Measurements from ENCODE around the gene LAG3. TPM values are rescaled to one million over a fixed set of nuclear protein-coding genes. Genes with fewer than 3 reads are reported as not detected.

LAG3 gene
- total RNA-seq, 1 donor from 2014 or later: 52.2 TPM

GRCh38 chr12:6820166-6820565 is 47.8 kb downstream of the LAG3 start:
- intact Hi-C loops (cut with micrococcal nuclease): no loop called here

GRCh38 chr12:6821591-6822425 is 49.5 kb downstream of the LAG3 start, which contains the start of gene GPR162:
GPR162 (plus strand) TSS chr12:6821821; CDS start chr12:6823899, 2,078 bp downstream.
- intact Hi-C loops (cut with micrococcal nuclease): no loop called here

DNA sequence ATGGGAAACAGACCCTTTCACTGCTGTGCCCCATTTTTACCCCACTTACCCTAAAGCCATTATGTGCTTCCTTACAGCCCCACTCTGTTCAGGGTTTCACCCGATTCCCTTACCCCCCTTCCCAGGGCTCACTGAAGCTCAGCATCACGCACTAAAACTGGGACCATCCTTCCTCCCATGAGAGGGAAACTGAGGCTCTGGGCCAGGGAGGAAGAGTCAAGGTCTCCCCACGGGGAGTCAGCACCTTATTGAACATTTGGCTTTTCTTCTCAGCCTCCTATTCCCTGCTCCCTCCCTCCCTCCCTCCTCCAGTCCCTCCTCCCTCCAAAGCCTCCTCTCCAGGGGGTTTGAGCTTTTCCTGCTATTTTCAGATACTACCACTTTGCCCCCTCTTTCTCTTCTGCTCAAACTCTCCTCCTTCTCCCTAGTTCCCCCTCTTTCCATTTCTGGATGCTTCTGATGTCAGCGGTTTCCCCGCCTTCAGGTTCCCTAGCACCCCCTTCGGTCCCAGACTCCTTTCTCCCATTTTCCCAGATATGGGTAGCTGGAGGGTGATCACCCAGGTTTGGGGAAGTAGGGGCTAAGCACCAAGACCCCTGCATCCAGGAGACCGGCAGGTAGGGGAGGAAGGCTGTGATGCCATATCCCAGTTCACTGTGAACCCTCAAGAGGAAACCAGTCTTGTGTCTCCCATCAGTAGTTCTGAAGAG is 50.3 kb downstream of the LAG3 start:
- intact Hi-C loops (cut with micrococcal nuclease): no loop called here

DNA sequence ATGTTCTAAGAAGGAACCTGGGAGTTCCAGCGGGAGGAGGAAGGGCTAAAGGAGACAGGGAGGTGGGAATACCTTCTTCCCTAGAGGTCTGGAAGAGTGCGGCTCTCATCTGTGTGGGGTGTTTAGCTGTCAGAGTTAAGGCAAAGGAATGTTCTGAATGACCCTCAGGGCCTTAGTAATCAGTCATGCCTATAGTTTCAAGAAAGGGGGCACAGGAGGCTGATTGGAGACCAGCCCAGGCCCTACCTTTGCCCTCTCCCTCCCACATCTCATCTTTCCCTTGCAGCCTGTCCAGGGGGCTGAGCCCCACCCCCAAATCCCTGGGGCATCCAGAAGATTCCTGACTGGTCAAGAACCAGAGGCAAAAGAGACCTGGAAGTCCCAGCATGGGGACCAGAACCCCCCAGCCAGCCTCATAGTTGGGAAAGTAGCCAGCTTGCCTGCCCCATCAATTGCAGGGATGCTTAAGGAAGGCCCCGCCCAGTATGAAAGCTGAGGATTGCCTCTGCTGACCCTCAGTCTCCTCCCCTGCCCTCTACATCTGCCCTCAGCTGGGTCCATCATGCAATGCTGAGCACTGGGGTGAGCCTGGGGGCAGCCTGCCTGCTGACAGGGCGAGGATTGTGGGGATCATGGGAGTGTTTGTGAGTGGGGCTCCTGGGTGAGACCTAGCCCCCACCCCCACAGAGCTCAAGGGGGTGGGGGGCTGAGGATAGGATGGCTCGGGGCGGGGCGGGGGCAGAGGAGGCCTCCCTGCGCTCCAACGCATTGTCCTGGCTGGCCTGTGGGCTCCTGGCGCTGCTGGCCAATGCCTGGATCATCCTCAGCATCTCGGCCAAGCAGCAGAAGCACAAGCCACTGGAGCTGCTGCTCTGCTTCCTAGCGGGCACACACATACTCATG is 51.1 kb downstream of the LAG3 start:
- intact Hi-C loops (cut with micrococcal nuclease): loop anchor here (2.0 kb wide), 1 partner anchor 31 kb away; no protein-coding TSS in a partner anchor

DNA sequence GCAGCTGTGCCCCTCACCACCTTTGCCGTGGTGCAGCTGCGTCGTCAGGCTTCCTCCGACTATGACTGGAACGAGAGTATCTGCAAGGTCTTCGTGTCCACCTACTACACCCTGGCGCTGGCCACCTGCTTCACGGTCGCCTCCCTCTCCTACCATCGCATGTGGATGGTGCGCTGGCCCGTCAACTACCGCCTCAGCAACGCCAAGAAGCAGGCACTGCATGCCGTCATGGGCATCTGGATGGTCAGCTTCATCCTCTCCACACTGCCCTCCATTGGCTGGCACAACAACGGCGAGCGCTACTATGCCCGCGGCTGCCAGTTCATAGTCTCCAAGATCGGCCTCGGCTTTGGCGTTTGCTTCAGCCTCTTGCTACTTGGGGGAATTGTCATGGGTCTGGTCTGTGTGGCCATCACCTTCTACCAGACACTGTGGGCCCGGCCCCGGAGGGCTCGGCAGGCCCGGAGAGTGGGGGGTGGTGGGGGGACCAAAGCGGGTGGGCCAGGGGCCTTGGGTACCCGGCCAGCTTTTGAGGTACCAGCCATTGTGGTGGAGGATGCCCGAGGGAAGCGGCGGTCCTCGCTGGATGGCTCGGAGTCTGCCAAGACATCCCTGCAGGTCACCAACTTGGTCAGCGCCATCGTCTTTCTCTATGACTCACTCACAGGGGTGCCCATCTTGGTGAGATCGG is 51.9 kb downstream of the LAG3 start:
- intact Hi-C loops (cut with micrococcal nuclease): loop anchor here (2.0 kb wide), 1 partner anchor 31 kb away; no protein-coding TSS in a partner anchor

- intact Hi-C loops (cut with micrococcal nuclease): loop anchor here (1.0 to 2.0 kb wide), 6 partner anchors 32 to 208 kb away; partner anchors contain the start of gene MLF2
These were observed 52.6 kb downstream of the LAG3 start for GRCh38 chr12:6824901-6825381.

GRCh38 chr12:6825398-6826124 is 53.2 kb downstream of the LAG3 start:
- intact Hi-C loops (cut with micrococcal nuclease): loop anchor here (1.0 to 2.0 kb wide), 6 partner anchors 33 to 208 kb away; partner anchors contain the start of gene MLF2

GRCh38 chr12:6826125-6826733 is 53.9 kb downstream of the LAG3 start:
- intact Hi-C loops (cut with micrococcal nuclease): no loop called here

DNA sequence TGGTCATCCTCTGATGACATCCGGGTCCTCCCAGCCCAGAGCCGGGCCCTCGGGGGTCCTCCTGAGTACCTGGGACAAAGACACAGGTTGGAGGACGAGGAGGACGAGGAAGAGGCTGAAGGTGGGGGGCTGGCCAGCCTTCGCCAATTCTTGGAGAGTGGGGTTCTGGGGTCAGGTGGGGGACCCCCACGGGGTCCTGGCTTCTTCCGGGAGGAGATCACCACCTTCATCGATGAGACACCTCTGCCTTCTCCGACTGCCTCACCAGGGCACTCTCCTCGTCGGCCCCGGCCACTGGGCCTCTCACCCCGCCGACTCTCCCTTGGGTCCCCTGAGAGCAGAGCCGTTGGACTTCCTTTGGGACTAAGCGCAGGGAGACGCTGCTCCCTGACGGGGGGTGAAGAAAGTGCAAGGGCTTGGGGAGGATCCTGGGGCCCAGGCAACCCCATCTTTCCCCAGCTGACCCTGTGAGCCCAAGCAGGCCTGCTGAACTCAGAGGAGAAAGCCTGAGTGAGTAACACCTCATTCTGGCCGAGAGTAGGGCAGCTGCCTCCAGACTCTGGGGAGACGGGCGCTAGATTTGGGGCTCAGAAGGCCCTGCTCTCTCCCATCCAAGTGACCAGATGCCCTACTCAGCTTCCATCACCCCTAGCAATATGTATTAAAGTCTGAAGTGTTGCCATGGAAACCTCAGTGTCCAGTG is 54.6 kb downstream of the LAG3 start:
- intact Hi-C loops (cut with micrococcal nuclease): no loop called here

DNA sequence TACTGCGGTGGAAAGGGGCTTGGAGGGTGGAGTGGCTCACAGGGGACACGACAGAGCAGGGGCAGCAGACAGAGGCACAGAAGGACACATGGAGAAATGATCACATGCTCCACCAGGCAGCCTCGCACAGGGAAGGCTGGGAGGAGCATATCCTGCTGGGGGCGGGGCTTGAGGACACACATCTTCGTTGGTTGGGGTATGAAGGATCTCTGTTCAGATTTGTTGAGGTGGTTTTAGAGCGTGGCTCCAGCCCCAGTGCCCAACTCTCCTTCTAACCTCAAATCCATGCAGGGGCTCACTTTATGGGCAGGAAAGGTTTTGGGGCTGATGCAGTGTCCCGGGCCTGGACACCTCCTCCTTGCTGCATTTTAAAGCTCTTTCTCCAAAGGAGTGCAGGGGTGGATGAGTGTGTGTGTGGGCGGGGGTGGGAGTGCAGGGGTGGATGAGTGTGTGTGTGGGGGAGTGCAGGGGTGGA is 55.2 kb downstream of the LAG3 start:
- intact Hi-C loops (cut with micrococcal nuclease): no loop called here

Other genes with a start within 250 kb of the LAG3 start
- gene GAPDH, start 238.0 kb upstream of the LAG3 start, total RNA-seq: 3,817 and 3,902 TPM in 2 replicates
- gene IFFO1, start 216.5 kb upstream of the LAG3 start, total RNA-seq: 29.1 and 29.9 TPM in 2 replicates
- 93.7 and 97.0 TPM in 2 replicates for gene NOP2, start 204.2 kb upstream of the LAG3 start, total RNA-seq
- gene CHD4, start 165.1 kb upstream of the LAG3 start, total RNA-seq: 294 and 309 TPM in 2 replicates
- gene LPAR5, start 136.6 kb upstream of the LAG3 start, total RNA-seq: 4.6 and 5.7 TPM in 2 replicates
- 1.0 and 1.5 TPM in 2 replicates for gene ACRBP, start 125.1 kb upstream of the LAG3 start, total RNA-seq
- 23.7 and 27.7 TPM in 2 replicates for gene ING4, start 109.4 kb upstream of the LAG3 start, total RNA-seq
- 86.9 and 89.9 TPM in 2 replicates for gene ZNF384, start 83.1 kb upstream of the LAG3 start, total RNA-seq
- 0.22 and 0.49 TPM in 2 replicates for gene PIANP, start 71.7 kb upstream of the LAG3 start, total RNA-seq
- gene COPS7A, start 48.5 kb upstream of the LAG3 start, total RNA-seq: 29.5 and 30.6 TPM in 2 replicates
- gene MLF2, start 19.4 kb upstream of the LAG3 start, total RNA-seq: 116 and 124 TPM in 2 replicates
- gene PTMS, start 6.2 kb upstream of the LAG3 start, total RNA-seq: 125 and 129 TPM in 2 replicates
- gene CD4, start 17.0 kb downstream of the LAG3 start, total RNA-seq: 274 and 279 TPM in 2 replicates
- 0.17 and 0.29 TPM in 2 replicates for gene GPR162, start 49.3 kb downstream of the LAG3 start, total RNA-seq
- gene P3H3, start 55.9 kb downstream of the LAG3 start, total RNA-seq: 1.9 and 2.7 TPM in 2 replicates
- 0.47 and 1.5 TPM in 2 replicates for gene GNB3, start 68.4 kb downstream of the LAG3 start, total RNA-seq
- 51.7 and 64.4 TPM in 2 replicates for gene CDCA3, start 78.8 kb downstream of the LAG3 start, total RNA-seq
- gene USP5, start 79.6 kb downstream of the LAG3 start, total RNA-seq: 110 and 115 TPM in 2 replicates
- 913 and 928 TPM in 2 replicates for gene TPI1, start 95.0 kb downstream of the LAG3 start, total RNA-seq
- gene SPSB2, start 100.8 kb downstream of the LAG3 start, total RNA-seq: 15.8 and 18.2 TPM in 2 replicates
- gene LRRC23, start 132.3 kb downstream of the LAG3 start, total RNA-seq: 5.7 and 6.9 TPM in 2 replicates
- 126 and 128 TPM in 2 replicates for gene ENO2, start 142.1 kb downstream of the LAG3 start, total RNA-seq
- gene ATN1, start 155.4 kb downstream of the LAG3 start, total RNA-seq: 42.9 and 44.1 TPM in 2 replicates
- gene RNU7-1, start 171.3 kb downstream of the LAG3 start, total RNA-seq: not detected in 2 replicates
- 126 and 140 TPM in 2 replicates for gene C12orf57, start 171.5 kb downstream of the LAG3 start, total RNA-seq
- gene PTPN6, start 178.8 kb downstream of the LAG3 start, total RNA-seq: 189 and 193 TPM in 2 replicates
- gene PHB2, start 198.1 kb downstream of the LAG3 start, total RNA-seq: 208 and 209 TPM in 2 replicates
- gene EMG1, start 198.4 kb downstream of the LAG3 start, total RNA-seq: 65.5 and 71.1 TPM in 2 replicates
- gene LPCAT3, start 246.0 kb downstream of the LAG3 start, total RNA-seq: 37.4 and 40.3 TPM in 2 replicates

Measured in T-helper 1 cell treated with Interleukin-12 subunit alpha and Interleukin-12 subunit beta and Interleukin-4 antibody, amounts not matched to agents 30 ng/mL and 1 ng/mL, for 36 hours (primary cell).